ENCODE data around the gene CES1. TPM values are rescaled to one million over a fixed set of nuclear protein-coding genes. Genes with fewer than 3 reads are reported as not detected.

The CES1 gene
- total and polyA plus RNA-seq, 2 of the 8 experiments (the other 6 are each of a cell fraction or from before 2014, with no cell fraction given), result 0.91 to 1.2 TPM

DNA sequence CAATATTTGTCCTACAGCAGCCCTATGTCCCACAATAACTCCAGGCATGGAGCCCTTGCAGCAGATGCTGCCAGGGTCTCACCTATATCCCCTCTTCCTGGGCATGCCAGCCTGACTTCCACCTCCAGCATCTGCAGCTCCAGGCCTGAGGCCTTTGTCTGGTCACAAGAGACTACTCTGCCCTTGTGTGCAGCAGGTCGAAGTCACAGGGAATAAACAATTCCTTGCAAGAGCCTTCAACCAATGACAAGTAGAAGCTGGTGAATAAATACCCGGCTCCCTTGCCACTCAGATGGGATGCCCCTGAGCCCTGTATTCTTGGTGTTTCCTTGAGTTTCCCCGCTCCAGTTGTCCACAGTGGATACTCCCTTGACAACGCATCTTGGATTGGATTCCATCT lies 23.0 kb downstream of the CES1 start (continued):
- TF ChIP-seq CHD7 (IDR thresholded peaks at IDR 0.05; ENCODE audit: insufficient replicate concordance, low read length) (no peak), ASH2L (IDR thresholded peaks at IDR 0.05; ENCODE audit: low read length) (no peak), TBP (IDR thresholded peaks at IDR 0.05; ENCODE audit: low read depth, low read length) (no peak), POU5F1 (IDR thresholded peaks at IDR 0.05; ENCODE audit: low read depth, low read length) (no peak), ZNF274 (IDR thresholded peaks at IDR 0.05; ENCODE audit: borderline replicate concordance, extremely low read depth, low read length) (no peak), CBX8 (IDR thresholded peaks at IDR 0.05; ENCODE audit: borderline replicate concordance, low read depth, low read length) (no peak)

All from H1 (cell line).